ENCODE data around the gene ATL3. TPM values are rescaled to one million over a fixed set of nuclear protein-coding genes. Genes with fewer than 3 reads are reported as not detected.

ATL3 gene
- total RNA-seq, 1 experiment from 2014 or later, result 24.0 TPM

DNA sequence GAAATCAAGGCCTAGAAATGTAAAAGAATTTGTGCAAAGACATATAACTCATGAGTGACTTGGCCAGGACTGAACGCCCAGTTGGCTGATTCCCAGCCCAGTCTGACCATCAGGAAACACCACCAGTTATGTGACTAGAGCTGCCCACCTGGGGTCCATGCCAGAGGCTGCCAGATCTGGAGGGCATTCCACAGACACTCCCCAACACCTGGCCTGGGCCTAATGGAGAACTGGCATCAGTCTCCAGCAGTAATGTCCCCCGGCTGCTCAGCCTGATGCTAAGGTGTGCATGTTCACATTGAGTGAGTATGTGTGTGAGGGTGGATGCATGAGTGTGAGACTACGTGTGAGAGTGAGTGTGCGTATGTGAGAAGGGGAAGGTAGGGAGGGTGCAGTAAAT, 72.6 kb downstream of the ATL3 start:
- WGBS (ENCODE audit: extremely low coverage, insufficient read length, low lambda C conversion rate), result no CpG with 5 or more reads among the region's 4 CpGs

More for the DNA sequence above, 72.6 kb downstream of the ATL3 start:
- Histone ChIP-seq H3K56ac (ENCODE audit: insufficient read length, low read depth, low read length) (no peak overlapping the region), H4K91ac (ENCODE audit: insufficient read length, low read depth, low read length) (no peak overlapping the region), H3K18ac (ENCODE audit: insufficient read length, low read depth, low read length) (no peak overlapping the region), H4K5ac (ENCODE audit: insufficient read length, low read depth, low read length) (no peak overlapping the region), H3K9me3 (ENCODE audit: control insufficient read depth, low read depth, low read length) (no peaks in the 10 kb centered on the region), H3K23me2 (ENCODE audit: insufficient read length, low read depth, low read length, poor library complexity, severe bottlenecking) (no peaks in the 10 kb centered on the region), H3K9ac (ENCODE audit: extremely low read depth, insufficient read length, low read length) (no peak overlapping the region), H2BK12ac (ENCODE audit: insufficient read length, low read depth, low read length) (no peak overlapping the region), H3K14ac (ENCODE audit: insufficient read depth, low read length) (no peak overlapping the region; the same call in 1 of the 2 replicates), H3K79me2 (ENCODE audit: insufficient read depth, low read length) (no peaks in the 10 kb centered on the region; the same call in 1 of the 2 replicates), H3K4me2 (ENCODE audit: insufficient read depth, insufficient read length, low read length) (no peak overlapping the region), H2BK20ac (ENCODE audit: low read depth, low read length, poor library complexity, severe bottlenecking) (no peak overlapping the region), H3K27me3 (ENCODE audit: insufficient read depth, low read length) (no peaks in the 10 kb centered on the region), H3K4me1 (ENCODE audit: insufficient read depth, low read length) (no peaks in the 10 kb centered on the region), H3K27ac (ENCODE audit: insufficient read length, low read depth, low read length) (no peak overlapping the region), H4K20me1 (ENCODE audit: control insufficient read depth, insufficient read depth, insufficient read length) (no peaks in the 10 kb centered on the region), H3K4ac (ENCODE audit: low read depth, low read length) (no peak overlapping the region), H2AFZ (ENCODE audit: low read length) (no peak overlapping the region), H4K8ac (replicated peaks; ENCODE audit: insufficient read length, low read depth, low read length) (no peak overlapping the region), H2BK15ac (ENCODE audit: low read depth, low read length) (no peak overlapping the region), H2AK5ac (ENCODE audit: insufficient read length, low read length) (no peak overlapping the region), H3K79me1 (ENCODE audit: insufficient read depth, low read depth, low read length, poor library complexity, severe bottlenecking) (peaks cover 9% of the 10 kb centered on the region), H2BK5ac (ENCODE audit: insufficient read length, low read length) (no peak overlapping the region), H3T11ph (ENCODE audit: low read length) (no peak overlapping the region), H2BK120ac (ENCODE audit: low read depth, low read length, poor library complexity, severe bottlenecking) (no peak overlapping the region), H3K23ac (ENCODE audit: insufficient read length, low read depth, low read length) (no peak overlapping the region)
- Mint-ChIP-seq H3K4me1 (peaks cover 9 to 28% of the 10 kb centered on the region in 2 experiments), H3K27ac (no peak overlapping the region), H3K27me3 (ENCODE audit: low read depth) (no peaks in the 10 kb centered on the region), H3K4me3 (no peak overlapping the region), H3K9me3 (peaks cover 7 to 12% of the 10 kb centered on the region in 2 experiments), H3K36me3 (ENCODE audit: insufficient read depth in 1 of 3, low read depth in 3 of 3) (peaks cover 22 to 74% (median 53%) of the 10 kb centered on the region in 3 experiments; a peak in 6 of 7 replicates)
- TF ChIP-seq, protein P1, sequence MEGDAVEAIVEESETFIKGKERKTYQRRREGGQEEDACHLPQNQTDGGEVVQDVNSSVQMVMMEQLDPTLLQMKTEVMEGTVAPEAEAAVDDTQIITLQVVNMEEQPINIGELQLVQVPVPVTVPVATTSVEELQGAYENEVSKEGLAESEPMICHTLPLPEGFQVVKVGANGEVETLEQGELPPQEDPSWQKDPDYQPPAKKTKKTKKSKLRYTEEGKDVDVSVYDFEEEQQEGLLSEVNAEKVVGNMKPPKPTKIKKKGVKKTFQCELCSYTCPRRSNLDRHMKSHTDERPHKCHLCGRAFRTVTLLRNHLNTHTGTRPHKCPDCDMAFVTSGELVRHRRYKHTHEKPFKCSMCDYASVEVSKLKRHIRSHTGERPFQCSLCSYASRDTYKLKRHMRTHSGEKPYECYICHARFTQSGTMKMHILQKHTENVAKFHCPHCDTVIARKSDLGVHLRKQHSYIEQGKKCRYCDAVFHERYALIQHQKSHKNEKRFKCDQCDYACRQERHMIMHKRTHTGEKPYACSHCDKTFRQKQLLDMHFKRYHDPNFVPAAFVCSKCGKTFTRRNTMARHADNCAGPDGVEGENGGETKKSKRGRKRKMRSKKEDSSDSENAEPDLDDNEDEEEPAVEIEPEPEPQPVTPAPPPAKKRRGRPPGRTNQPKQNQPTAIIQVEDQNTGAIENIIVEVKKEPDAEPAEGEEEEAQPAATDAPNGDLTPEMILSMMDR (conservative IDR thresholded peaks at IDR 0.05), result no peak
- no peak for DNase-seq

Data from H9 (cell line).